ENCODE data around the gene DENND1C. TPM values are rescaled to one million over a fixed set of nuclear protein-coding genes. Genes with fewer than 3 reads are reported as not detected.

Gene DENND1C
- total and polyA plus RNA-seq, 9 of the 15 experiments (the other 6 are each of a cell fraction or from before 2014, with no cell fraction given): 0.03 to 1.2 (median 0.32) TPM; not detected in 1

DNA sequence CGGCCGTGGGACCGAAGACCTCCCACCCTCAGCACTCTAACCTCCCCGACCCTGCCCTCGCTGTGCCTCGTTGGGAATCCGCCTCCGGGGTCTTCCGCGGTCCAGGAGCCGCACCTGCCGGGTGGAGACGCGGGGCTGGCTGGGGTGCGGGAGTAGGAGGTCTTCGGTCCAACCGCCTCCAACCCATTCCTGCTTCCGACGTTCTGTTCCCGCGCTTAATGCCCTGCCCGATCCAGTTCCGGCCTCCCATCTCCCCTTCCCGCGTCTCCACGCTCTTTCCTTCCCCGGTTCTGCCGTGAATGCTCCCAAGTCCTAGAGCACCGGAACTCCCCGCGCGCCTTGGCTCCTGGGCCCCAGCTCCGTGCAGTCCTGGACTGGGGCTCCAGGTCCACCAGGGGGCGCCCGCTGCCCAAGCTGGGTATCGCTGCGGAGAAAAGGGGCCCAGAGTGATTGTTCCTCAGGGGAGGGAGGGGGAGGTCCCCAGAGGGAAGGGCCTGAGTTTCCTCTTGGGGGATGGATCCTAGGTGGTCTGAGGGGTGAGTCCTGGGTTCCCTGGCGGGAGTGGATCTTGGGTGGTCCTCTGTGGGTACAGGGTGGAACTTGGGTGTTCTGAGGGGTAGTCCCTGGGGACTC, 35.2 kb upstream of the DENND1C start (continued):
- TF ChIP-seq GABPA (tag; conservative IDR thresholded peaks at IDR 0.05; ENCODE audit: low read depth): peak; percentile 76
- no peak for TF ChIP-seq GTF2F1 (IDR thresholded peaks at IDR 0.05; ENCODE audit: low read depth, low read length)
- TF ChIP-seq SAFB2 (IDR thresholded peaks at IDR 0.05; ENCODE audit: borderline replicate concordance, low read depth, low read length, severe bottlenecking): no peak
- TF ChIP-seq, protein P1, sequence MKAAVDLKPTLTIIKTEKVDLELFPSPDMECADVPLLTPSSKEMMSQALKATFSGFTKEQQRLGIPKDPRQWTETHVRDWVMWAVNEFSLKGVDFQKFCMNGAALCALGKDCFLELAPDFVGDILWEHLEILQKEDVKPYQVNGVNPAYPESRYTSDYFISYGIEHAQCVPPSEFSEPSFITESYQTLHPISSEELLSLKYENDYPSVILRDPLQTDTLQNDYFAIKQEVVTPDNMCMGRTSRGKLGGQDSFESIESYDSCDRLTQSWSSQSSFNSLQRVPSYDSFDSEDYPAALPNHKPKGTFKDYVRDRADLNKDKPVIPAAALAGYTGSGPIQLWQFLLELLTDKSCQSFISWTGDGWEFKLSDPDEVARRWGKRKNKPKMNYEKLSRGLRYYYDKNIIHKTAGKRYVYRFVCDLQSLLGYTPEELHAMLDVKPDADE (conservative IDR thresholded peaks at IDR 0.05; ENCODE audit: control insufficient read depth, low read depth, low read length): peak; percentile 53
- no peak for TF ChIP-seq PHB (CRISPR knock-in tag; IDR thresholded peaks at IDR 0.05)
- TF ChIP-seq ZKSCAN3 (CRISPR knock-in tag; IDR thresholded peaks at IDR 0.05): no peak
- peak; percentile 66; the same call in 1 of the 2 replicates for TF ChIP-seq TCF7 (IDR thresholded peaks at IDR 0.05; ENCODE audit: borderline replicate concordance)
- peak; percentile 72; the same call in 1 of the 2 replicates for TF ChIP-seq HDAC2 (IDR thresholded peaks at IDR 0.05)
- TF ChIP-seq OTX1 (CRISPR knock-in tag; IDR thresholded peaks at IDR 0.05): peak; percentile 66; the same call in 1 of the 2 replicates
- TF ChIP-seq CC2D1A (IDR thresholded peaks at IDR 0.05): peak; percentile 90
- no peak; a peak in 1 of 4 replicates for TF ChIP-seq ARNT (IDR thresholded peaks at IDR 0.05)
- TF ChIP-seq ZNF197 (CRISPR knock-in tag; IDR thresholded peaks at IDR 0.05; ENCODE audit: low read depth): no peak
- TF ChIP-seq, protein P2, sequence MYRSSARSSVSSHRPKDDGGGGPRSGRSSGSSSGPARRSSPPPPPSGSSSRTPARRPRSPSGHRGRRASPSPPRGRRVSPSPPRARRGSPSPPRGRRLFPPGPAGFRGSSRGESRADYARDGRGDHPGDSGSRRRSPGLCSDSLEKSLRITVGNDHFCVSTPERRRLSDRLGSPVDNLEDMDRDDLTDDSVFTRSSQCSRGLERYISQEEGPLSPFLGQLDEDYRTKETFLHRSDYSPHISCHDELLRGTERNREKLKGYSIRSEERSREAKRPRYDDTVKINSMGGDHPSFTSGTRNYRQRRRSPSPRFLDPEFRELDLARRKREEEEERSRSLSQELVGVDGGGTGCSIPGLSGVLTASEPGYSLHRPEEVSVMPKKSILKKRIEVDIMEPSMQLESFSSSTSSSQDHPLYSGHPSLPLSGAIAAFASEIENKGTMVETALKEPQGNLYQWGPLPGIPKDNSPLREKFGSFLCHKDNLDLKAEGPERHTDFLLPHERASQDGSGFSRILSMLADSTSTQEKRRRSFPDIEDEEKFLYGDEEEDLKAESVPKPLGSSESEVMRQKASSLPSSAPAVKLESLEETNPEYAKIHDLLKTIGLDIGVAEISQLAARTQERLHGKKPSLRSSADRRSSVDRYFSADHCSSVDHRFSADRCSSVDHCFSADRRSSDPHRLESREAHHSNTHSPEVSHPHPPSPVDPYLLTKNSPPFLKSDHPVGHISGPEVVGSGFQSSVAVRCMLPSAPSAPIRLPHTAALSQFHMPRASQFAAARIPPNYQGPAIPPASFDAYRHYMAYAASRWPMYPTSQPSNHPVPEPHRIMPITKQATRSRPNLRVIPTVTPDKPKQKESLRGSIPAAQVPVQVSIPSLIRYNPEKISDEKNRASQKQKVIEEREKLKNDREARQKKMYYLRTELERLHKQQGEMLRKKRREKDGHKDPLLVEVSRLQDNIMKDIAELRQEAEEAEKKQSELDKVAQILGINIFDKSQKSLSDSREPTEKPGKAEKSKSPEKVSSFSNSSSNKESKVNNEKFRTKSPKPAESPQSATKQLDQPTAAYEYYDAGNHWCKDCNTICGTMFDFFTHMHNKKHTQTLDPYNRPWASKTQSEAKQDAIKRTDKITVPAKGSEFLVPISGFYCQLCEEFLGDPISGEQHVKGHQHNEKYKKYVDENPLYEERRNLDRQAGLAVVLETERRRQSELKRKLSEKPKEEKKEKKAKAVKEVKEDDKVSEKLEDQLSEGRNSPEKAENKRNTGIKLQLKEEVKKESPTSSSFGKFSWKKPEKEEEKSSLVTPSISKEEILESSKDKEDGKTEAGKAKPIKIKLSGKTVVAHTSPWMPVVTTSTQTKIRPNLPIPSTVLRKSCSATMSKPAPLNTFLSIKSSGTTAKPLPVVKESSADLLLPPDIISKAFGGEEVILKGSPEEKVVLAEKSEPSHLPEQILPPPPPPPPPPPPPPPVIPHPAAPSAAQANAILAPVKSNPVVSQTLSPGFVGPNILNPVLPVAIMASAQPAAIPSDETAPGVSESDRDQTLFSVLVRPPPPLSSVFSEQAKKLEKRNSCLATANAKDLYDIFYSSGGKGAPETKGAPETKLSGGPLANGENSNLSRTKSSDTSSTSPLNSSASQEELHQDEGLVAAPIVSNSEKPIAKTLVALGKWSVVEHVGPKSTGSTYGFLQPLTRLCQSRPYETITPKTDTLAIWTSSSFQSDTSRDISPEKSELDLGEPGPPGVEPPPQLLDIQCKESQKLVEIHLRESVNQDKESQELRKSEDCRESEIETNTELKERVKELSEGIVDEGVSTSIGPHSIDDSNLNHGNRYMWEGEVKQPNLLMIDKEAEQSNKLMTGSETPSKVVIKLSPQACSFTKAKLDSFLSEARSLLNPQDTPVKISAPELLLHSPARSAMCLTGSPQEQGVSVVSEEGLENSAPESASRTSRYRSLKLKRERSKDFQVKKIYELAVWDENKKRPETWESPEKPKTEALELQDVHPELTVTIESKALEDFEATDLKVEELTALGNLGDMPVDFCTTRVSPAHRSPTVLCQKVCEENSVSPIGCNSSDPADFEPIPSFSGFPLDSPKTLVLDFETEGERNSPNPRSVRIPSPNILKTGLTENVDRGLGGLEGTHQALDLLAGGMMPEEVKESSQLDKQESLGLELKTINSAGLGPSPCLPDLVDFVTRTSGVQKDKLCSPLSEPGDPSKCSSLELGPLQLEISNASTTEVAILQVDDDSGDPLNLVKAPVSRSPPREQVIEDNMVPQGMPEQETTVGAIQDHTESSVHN (IDR thresholded peaks at IDR 0.05; ENCODE audit: borderline replicate concordance in 1 of 2, low read depth in 1 of 2): no peak
- TF ChIP-seq, protein P3, sequence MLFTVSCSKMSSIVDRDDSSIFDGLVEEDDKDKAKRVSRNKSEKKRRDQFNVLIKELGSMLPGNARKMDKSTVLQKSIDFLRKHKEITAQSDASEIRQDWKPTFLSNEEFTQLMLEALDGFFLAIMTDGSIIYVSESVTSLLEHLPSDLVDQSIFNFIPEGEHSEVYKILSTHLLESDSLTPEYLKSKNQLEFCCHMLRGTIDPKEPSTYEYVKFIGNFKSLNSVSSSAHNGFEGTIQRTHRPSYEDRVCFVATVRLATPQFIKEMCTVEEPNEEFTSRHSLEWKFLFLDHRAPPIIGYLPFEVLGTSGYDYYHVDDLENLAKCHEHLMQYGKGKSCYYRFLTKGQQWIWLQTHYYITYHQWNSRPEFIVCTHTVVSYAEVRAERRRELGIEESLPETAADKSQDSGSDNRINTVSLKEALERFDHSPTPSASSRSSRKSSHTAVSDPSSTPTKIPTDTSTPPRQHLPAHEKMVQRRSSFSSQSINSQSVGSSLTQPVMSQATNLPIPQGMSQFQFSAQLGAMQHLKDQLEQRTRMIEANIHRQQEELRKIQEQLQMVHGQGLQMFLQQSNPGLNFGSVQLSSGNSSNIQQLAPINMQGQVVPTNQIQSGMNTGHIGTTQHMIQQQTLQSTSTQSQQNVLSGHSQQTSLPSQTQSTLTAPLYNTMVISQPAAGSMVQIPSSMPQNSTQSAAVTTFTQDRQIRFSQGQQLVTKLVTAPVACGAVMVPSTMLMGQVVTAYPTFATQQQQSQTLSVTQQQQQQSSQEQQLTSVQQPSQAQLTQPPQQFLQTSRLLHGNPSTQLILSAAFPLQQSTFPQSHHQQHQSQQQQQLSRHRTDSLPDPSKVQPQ (CRISPR knock-in tag; IDR thresholded peaks at IDR 0.05; ENCODE audit: borderline replicate concordance): no peak

Measured in K562 (cell line).